Erythroblast (primary cell): ENCODE data around the gene HSDL1.

Experiments used
- GATA1 ChIP-seq: IDR thresholded peaks from 2 replicates; pipeline ENCODE4 v1.6.1; 2011; ENCODE audit warnings: low read depth, mild to moderate bottlenecking, control low read depth, low read length, moderate library complexity
- POLR2A ChIP-seq: IDR thresholded peaks from 2 replicates; pipeline ENCODE4 v1.6.1; 2011; ENCODE audit warnings: mild to moderate bottlenecking, low read length

- TF ChIP-seq POLR2A (no peak), GATA1 (no peak)
Measured at GRCh38 chr16:84121007-84121406, 24.0 kb downstream of the HSDL1 start.
